ENCODE measurements around the gene DNAJC5G.

DNAJC5G gene

DNA sequence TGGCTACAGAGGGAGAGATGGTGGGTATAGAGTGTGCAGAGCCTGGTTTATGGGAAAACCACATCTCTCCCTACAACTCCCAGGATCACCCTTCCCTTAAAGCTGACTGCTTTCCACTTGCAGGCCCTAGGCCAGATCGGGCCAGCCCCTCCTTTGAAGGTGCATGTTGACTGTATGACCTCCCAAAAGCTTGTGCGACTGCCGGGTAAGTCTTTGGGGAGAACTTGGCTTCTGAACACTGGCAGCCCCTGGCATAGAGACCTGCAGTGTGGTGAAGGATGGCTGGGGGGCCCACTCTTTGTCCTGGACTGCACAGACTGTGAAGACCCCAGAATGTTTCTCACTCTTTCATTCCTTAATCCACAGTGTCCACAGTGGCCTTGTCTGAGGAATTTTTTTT is 38.6 kb upstream of the DNAJC5G start:
- TF ChIP-seq CTCF (conservative IDR thresholded peaks at IDR 0.05; ENCODE audit: low read depth, low read length): no peak
- no peak for DNase-seq (ENCODE audit: low read depth)

DNA sequence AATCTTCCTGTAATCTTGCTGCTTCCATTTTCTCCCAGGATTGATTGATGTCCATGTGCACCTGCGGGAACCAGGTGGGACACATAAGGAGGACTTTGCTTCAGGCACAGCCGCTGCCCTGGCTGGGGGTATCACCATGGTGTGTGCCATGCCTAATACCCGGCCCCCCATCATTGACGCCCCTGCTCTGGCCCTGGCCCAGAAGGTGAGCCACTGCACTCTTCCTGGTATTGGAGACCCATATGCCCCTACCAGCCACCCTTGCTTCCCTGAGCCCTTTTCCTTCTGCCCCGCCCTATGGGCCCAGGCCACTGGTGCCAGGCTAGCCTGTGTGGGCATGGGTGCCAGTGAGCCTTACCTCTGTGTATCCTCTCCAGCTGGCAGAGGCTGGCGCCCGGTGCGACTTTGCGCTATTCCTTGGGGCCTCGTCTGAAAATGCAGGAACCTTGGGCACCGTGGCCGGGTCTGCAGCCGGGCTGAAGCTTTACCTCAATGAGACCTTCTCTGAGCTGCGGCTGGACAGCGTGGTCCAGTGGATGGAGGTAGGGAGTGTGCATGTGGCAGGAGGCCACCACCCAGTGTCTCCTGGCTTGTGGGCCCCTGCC is 37.8 kb upstream of the DNAJC5G start:
- TF ChIP-seq CTCF (conservative IDR thresholded peaks at IDR 0.05; ENCODE audit: low read depth, low read length): no peak
- no peak for DNase-seq (ENCODE audit: low read depth)
- H3K4me3 ChIP-seq (ENCODE audit: low read length): no peak overlapping the region

More for the DNA sequence above, 38.6 kb upstream of the DNAJC5G start:
- no peak overlapping the region for H3K4me3 ChIP-seq (ENCODE audit: low read length)

- no peak for DNase-seq (ENCODE audit: low read depth)
- no peak for TF ChIP-seq CTCF (conservative IDR thresholded peaks at IDR 0.05; ENCODE audit: low read depth, low read length)
These were observed 36.3 kb upstream of the DNAJC5G start for GRCh38 chr2:27238976-27239375.

GRCh38 chr2:27240406-27240805 is 34.8 kb upstream of the DNAJC5G start:
- TF ChIP-seq CTCF (conservative IDR thresholded peaks at IDR 0.05; ENCODE audit: low read depth, low read length): no peak
- no peak overlapping the region for H3K4me3 ChIP-seq (ENCODE audit: low read length)
- no peak for DNase-seq (ENCODE audit: low read depth)

More at GRCh38 chr2:27238976-27239375, 36.3 kb upstream of the DNAJC5G start:
- H3K4me3 ChIP-seq (ENCODE audit: low read length): no peak overlapping the region

DNA sequence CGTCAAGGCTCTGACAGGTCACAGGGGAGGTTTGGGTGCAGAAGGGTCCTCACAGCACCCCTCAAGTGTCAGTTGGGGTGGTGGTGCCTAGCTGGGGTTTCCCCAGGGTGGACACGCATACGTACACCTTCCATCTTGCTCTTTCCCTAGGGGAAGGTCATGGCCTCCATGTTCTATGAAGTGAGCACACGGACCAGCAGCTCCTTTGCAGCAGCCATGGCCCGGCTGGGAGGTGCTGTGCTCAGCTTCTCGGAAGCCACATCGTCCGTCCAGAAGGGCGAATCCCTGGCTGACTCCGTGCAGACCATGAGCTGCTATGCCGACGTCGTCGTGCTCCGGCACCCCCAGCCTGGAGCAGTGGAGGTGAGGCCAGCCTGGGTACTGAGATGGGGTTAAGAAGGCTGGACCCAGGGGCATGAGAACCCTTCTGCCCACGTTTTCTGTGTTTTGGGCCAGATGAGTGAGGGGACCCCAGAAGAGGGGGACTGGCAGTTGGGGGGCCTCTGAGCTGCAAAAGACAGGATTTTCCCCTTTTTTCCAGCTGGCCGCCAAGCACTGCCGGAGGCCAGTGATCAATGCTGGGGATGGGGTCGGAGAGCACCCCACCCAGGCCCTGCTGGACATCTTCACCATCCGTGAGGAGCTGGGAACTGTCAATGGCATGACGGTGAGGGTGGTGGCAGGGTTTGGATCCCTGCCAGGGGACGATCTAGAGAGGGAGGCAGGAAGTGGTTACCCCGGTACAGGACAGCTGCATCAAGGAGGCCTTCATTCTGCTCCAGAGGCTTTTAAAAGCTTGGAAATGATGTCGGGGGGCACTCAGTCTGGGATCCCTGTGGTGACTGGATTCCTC is 33.2 kb upstream of the DNAJC5G start:
- no peak for DNase-seq (ENCODE audit: low read depth)
- no peak for TF ChIP-seq CTCF (conservative IDR thresholded peaks at IDR 0.05; ENCODE audit: low read depth, low read length)

GRCh38 chr2:27242614-27242951 is 32.6 kb upstream of the DNAJC5G start:
- no peak for TF ChIP-seq CTCF (conservative IDR thresholded peaks at IDR 0.05; ENCODE audit: low read depth, low read length)
- H3K4me3 ChIP-seq (ENCODE audit: low read length): no peak overlapping the region
- DNase-seq (ENCODE audit: low read depth): no peak

More for the DNA sequence above, 33.2 kb upstream of the DNAJC5G start:
- H3K4me3 ChIP-seq (ENCODE audit: low read length): no peak overlapping the region
